CD4-positive, alpha-beta T cell treated with Interleukin-15 for 1 hour (primary cell): Measurements from ENCODE around the gene LLCFC1.
"Not testable (repeated sequence)": the region's sequence is repeated elsewhere in the genome, so short reads cannot be mapped to it uniquely, and the experiment has no call there.

Experiments used
- DNase-seq: peaks from one replicate; pipeline ENCODE4 v3.0.0-alpha.2; 2020

The LLCFC1 gene

DNA sequence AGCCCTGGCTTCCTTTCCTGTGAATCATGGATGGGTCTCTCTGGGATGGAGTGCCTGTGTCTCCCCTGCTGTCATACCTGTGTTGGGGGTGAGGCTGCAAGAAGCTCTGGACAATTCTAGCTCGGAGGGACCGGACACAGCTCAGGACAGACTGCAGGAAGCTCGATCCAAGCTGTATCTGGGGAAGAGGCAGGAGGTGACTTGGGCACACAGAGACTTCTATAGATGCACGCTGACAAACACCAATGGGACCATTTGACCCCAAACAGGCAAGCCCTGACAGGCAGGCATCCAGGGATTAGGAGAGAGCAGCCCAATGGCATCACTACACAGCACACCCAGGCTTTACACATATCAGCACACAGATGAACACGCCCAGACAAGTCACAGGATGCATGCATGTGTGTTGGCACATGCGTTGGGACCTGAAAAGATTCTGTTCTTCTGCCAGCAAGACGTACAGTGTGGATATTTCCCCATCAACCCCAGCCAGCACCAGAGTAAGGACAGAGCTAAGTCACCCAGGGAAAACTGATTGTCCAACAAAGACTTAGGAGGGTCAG, 4.5 kb downstream of the LLCFC1 start:
- DNase-seq = no peak

- no peak for DNase-seq
These were observed 5.7 kb downstream of the LLCFC1 start for GRCh38 chr7:142945001-142945400.

- DNase-seq = no peak
These were observed 9.3 kb downstream of the LLCFC1 start for GRCh38 chr7:142948603-142949002.

DNA sequence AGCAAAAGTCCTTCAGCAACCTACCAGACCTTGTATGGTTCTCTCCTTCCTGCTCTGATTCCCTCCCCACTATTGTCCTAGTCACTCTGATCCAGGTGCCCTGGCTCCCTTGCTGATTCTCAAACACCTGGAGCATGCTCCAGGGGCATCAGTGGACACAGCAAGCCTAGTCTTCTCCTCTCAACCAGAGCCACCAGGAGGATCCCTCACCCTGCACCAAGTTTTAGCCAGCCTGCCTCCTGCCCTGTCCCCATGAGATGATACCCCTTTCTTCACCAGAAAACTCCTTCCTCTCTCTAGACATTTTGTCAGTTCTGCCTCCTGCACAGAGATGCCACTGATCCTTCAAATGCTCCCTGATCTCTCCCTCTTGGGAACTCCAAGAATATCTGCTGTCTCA, 11.0 kb downstream of the LLCFC1 start:
- DNase-seq = no peak

- DNase-seq = no peak
These were observed 15.5 kb downstream of the LLCFC1 start for GRCh38 chr7:142954680-142955268.

DNA sequence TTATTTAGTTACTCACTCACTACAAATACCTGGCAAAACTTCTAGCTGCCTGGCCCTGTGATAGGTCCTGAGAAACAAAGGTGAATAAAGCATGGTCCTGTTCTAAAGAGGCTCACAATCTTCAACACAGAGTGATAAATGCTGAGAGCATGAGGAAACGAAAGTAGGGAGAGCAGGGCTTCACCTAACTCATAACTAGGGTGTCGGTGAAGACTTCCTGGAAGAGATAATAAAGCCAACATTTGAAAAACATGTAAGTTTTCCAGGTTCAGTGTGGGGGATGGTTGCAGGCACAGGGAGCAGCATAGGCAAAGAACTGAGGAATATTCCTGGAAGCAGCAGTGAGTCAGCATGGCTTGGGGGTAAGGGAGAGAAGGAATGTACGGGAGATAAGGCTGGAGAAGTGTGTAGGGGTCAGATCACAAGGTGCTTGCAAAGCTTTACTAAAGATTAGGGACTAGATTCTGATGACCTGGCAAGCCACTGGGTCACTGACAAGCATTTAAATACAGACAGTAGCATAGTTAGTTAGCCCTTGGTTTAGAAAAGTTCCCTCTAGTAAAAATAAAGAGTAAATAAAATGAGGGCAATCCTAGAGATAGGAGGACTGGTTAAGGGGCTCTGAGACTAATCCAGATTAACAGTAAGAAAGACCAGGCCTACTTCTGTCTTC, 17.8 kb downstream of the LLCFC1 start:
- DNase-seq = no peak

GRCh38 chr7:142957723-142958122, 18.4 kb downstream of the LLCFC1 start:
- no peak for DNase-seq

- no peak for DNase-seq
These were observed 19.9 kb downstream of the LLCFC1 start for GRCh38 chr7:142959202-142959601.

DNA sequence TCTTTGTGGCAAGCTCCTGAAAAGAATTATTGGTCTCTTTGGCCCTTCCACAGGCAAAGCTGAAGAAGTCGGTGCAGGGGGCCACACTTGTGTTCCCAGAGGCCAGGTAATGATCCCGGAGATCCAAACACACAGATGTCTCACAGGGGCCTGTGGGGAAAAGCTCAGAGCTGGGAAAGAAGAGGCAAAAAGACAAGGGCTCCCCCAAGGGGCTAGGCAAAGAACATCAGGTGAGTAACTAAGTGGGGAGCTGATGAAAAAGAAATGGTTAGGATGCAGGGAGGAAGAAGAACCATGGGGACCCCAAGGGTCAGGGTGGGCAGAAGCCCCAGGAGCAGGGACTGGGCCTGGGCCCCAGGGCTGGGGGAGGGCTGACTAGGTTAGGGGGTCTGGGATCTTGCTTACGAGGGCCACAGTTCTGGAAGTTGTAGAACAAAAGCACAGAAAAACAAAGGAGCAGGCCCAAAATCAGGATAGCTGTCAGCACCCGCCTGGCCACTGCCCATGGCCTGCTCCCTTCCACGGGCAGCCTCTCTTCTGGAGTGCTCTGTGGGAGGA, 21.8 kb downstream of the LLCFC1 start:
- DNase-seq = no peak

GRCh38 chr7:142961595-142961972, 22.3 kb downstream of the LLCFC1 start:
- no peak for DNase-seq

DNA sequence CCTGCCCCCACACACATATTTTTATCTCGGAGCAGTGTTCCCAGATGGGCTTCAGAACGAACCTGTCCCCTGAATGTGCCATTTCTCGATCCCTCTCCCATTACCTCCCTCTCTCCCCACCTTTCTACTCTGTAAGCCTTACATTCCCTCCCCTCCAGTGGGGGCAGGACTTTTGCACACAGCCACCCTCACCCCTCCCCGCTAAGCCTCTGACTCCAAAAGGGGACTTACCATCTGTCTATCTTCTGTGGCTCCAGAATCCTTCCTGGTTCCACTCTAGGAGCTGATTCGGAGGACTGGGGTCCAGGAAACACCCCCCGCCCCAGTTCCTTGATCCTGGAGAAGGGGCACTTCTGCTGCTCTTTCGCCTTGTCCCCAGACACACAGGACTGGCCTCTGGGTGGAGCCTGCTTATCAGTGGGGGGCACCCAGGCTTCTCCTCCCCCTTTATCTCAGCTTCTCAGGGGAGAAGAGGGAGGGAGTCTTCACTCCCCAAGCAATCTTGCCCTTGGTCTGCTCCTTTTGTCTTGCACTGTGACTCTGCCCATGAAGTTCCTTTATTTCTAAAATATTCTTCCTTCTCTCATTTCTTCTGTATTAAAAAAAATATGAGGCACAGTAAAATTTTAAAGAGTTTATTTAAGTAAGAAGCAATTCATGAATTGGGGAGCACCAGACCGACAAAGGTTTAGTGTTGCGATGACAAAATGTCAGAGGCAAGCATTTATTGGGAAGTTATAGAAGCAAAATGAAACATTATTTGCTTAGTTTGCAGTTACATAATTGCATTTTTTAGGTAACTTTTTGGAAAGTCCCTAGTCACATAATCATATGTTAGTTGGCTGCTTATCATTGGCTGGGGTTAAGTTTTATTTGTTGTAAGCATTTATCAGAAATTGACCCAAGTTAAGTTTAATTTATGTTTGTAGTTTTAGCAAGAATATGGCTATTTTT, 23.0 kb downstream of the LLCFC1 start, which contains the start of gene KEL:
TSS of gene KEL (minus strand) at position 391 of the 954 bp plus-strand sequence. CDS start at position 234, 157 bp downstream.
- DNase-seq = no peak

DNA sequence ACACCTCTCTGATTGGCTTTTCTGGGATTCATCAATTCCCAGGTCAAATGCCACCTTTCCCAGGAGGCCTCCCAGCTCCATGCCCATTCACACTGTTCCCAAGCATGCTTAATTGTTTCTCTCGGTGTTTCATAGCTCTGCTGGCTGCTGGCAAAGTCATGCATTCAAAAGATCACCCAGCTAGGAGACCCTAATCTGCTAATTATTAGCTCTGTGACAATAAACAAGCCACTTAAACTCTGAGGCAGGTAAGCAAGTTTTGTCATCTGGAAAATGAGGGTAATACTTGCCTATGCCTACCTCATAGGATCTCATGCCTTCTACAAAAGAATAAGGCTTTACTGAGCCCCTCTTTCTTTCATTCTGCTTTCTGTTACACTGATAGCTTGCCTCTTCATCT, 23.7 kb downstream of the LLCFC1 start:
- DNase-seq = no peak

GRCh38 chr7:142963993-142964392, 24.7 kb downstream of the LLCFC1 start:
- no peak for DNase-seq

- DNase-seq = no peak
These were observed 25.4 kb downstream of the LLCFC1 start for GRCh38 chr7:142964502-142965246.

DNA sequence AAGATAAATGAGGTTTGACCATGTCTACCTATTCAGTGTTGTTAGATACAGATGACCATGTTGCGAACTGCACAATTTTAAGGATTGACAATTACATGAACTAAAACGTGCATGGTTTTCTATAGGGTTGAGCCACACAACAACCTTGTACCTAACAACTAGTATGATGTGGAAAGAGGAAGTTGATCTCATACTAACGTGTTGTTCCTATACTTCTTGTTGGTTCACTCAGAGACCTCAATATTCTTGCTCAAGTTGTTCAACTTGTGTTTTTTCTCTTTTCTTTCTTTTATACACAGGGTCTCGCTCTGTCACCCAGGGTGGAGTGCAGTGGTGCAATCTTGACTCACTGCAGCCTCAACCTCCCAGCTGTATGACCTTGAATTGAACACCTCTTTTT, 28.9 kb downstream of the LLCFC1 start:
- no peak for DNase-seq

DNA sequence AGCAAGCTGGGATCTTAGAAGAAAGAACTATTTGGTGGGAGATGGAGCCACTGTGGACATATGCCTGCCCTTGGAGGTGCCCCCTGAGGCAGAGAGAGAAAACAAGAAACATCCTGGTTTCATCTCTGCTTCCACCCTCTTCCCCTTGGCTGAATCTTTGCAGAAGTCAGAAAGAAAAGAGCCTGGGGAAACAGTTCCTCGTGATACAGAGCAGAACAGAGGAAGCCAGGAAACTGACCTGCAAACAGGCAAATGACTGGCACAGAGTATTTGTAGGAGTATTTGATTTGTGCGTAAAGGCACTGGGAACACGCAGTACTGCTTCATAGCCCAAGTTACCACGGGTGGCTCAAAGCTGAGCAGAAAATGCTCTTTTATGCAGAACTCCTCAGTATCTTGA, 29.9 kb downstream of the LLCFC1 start:
- DNase-seq = no peak

- DNase-seq = no peak
These were observed 35.3 kb downstream of the LLCFC1 start for GRCh38 chr7:142974626-142975025.

DNA sequence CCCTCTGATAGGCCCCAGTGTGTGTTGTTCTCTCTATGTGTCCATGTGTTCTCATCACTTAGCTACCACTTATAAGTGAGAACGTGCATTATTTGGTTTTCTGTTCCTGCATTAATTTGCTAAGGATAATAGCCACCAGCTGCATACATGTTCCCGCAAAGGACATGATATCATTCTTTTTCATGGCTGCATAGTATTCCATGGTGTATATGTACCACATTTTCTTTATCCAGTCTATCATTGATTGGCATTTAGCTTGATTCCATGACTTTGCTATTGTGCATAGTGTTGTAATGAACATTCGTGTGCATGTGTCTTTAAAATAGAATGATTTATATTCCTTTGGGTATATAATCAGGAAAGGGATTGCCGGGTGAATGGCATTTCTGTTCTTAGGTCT, 39.1 kb downstream of the LLCFC1 start:
- not testable (repeated sequence) for DNase-seq

- no peak for DNase-seq
These were observed 44.5 kb downstream of the LLCFC1 start for GRCh38 chr7:142983825-142984224.

DNA sequence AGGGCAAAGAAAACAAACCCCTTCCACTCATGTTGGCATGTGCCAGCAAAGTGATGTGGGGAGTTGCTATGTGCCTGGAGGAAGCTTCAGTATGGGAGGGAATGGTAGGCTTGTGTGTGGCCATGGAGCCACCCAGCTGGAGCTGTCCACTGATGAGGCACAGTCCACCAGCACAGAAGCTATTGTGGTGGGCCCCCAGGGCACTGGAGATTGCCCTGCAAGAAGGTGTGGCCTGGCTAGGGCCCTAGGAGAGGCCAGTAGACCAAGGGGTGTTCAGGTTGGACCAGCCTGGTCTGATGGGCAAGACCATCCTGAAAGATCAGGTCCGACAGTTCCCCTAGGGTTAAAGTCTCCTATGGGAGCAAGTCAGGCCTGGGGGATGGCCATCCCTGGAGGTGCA, 45.0 kb downstream of the LLCFC1 start:
- no peak for DNase-seq
